HL-60/S4 treated with retinoic acid at 250 ng/mL for 4 days and 3 days (cell line): ENCODE data around the gene NRL.
"Not testable (repeated sequence)": the region's sequence is repeated elsewhere in the genome, so short reads cannot be mapped to it uniquely, and the experiment has no call there.

Source experiments
- in situ Hi-C: fragments of 300-500 bp; cut with MboI; formaldehyde crosslinking; loops from 2 replicates; pipeline ENCODE4 v1.7.0; 2022; ENCODE audit warnings: low sequenced_read_pairs

Gene NRL

GRCh38 chr14:24127673-24128072, 12.9 kb upstream of the NRL start:
- in situ Hi-C loops: no loop called here

- in situ Hi-C loops: no loop called here
Measured at GRCh38 chr14:24126939-24127338, 12.2 kb upstream of the NRL start.

- in situ Hi-C loops: no loop called here
Measured at GRCh38 chr14:24123424-24124417, 9.0 kb upstream of the NRL start.

GRCh38 chr14:24122898-24123297, 8.1 kb upstream of the NRL start:
- in situ Hi-C loops: no loop called here

GRCh38 chr14:24122416-24122815, 7.7 kb upstream of the NRL start:
- in situ Hi-C loops: no loop called here

GRCh38 chr14:24121210-24121609, 6.5 kb upstream of the NRL start:
- in situ Hi-C loops: no loop called here

- in situ Hi-C loops: no loop called here
Measured at GRCh38 chr14:24119691-24120090, 4.9 kb upstream of the NRL start.

GRCh38 chr14:24117179-24117578, 2.4 kb upstream of the NRL start:
- in situ Hi-C loops: no loop called here

GRCh38 chr14:24116128-24116814, 1.5 kb upstream of the NRL start:
- in situ Hi-C loops: no loop called here

GRCh38 chr14:24115422-24116127, 826 bp upstream of the NRL start:
- in situ Hi-C loops: no loop called here

GRCh38 chr14:24113801-24114531, 783 bp downstream of the NRL start:
- in situ Hi-C loops: no loop called here

- in situ Hi-C loops: no loop called here
Measured at GRCh38 chr14:24113379-24113800, 1.4 kb downstream of the NRL start.

- in situ Hi-C loops: no loop called here
Measured at GRCh38 chr14:24110523-24110922, 4.2 kb downstream of the NRL start.

- in situ Hi-C loops: no loop called here
Measured at GRCh38 chr14:24110060-24110459, 4.7 kb downstream of the NRL start.

- in situ Hi-C loops: no loop called here
Measured at GRCh38 chr14:24108336-24108874, 6.3 kb downstream of the NRL start.

GRCh38 chr14:24106672-24107271, 8.0 kb downstream of the NRL start:
- in situ Hi-C loops: no loop called here

GRCh38 chr14:24105609-24106239, 9.0 kb downstream of the NRL start:
- in situ Hi-C loops: not testable (repeated sequence)

GRCh38 chr14:24103451-24103850, 11.3 kb downstream of the NRL start:
- in situ Hi-C loops: no loop called here

GRCh38 chr14:24102357-24103048, 12.2 kb downstream of the NRL start:
- in situ Hi-C loops: no loop called here
